CD14-positive monocyte (primary cell): ENCODE measurements around the gene ACTL8. TPM values are rescaled to one million over a fixed set of nuclear protein-coding genes. Genes with fewer than 3 reads are reported as not detected.

Experiments used
- DNase-seq, 3 donors: peaks; one replicate each; pipeline ENCODE4 v3.0.0-alpha.2; 2011 to 2022
- H2AFZ ChIP-seq: 2 replicates; pipeline ENCODE4 v1.6.0; 2012; ENCODE audit warnings: mild to moderate bottlenecking, low read depth, low read length, inconsistent platforms; ENCODE audit not compliant: insufficient read depth, poor library complexity, severe bottlenecking
- H3K27ac ChIP-seq, 2 donors: 1 replicate in 1 of 2; 2 replicates in 1 of 2; pipeline ENCODE4 v1.5.1; 2012 to 2013; ENCODE audit warnings: low read length in 2 of 2, control low read depth in 1 of 2, inconsistent platforms in 1 of 2, low read depth in 1 of 2, mild to moderate bottlenecking in 1 of 2
- H3K27me3 ChIP-seq, 2 donors: one replicate each; pipeline versions ENCODE4 v1.6.0 to v1.6.1; 2011 to 2013; ENCODE audit warnings: low read length in 2 of 2; ENCODE audit not compliant: control insufficient read depth in 2 of 2, insufficient read depth in 2 of 2
- H3K36me3 ChIP-seq, 2 donors: replicated peaks in 1 of 2; 1 replicate in 1 of 2; 2 replicates in 1 of 2; pipeline versions ENCODE4 v1.5.1 to v1.6.1; 2012 to 2013; ENCODE audit warnings: low read length in 2 of 2, control low read depth in 1 of 2, inconsistent platforms in 1 of 2, mild to moderate bottlenecking in 1 of 2; ENCODE audit not compliant: insufficient read depth in 2 of 2, control insufficient read depth in 1 of 2
- H3K4me1 ChIP-seq, 2 donors: 1 replicate in 1 of 2; 2 replicates in 1 of 2; pipeline versions ENCODE4 v1.5.1 to v1.6.1; 2012 to 2013; ENCODE audit warnings: low read length in 2 of 2, control low read depth in 1 of 2, inconsistent platforms in 1 of 2, mild to moderate bottlenecking in 1 of 2, moderate library complexity in 1 of 2; ENCODE audit not compliant: insufficient read depth in 2 of 2, control insufficient read depth in 1 of 2
- H3K4me2 ChIP-seq: replicated peaks from 2 replicates; pipeline ENCODE3; 2012; ENCODE audit warnings: low read length, moderate library complexity, mild to moderate bottlenecking; ENCODE audit not compliant: poor library complexity, severe bottlenecking; ENCODE audit errors: extremely low read depth
- H3K4me3 ChIP-seq, 3 experiments: fragments of 200-600 bp in 1 of 3; sonication (generic) in 1 of 3; replicated peaks in 1 of 3; 1 replicate in 2 of 3; 2 replicates in 1 of 3; pipeline ENCODE4 v1.5.1; 2011 to 2013; ENCODE audit warnings: low read length in 3 of 3, mild to moderate bottlenecking in 3 of 3, control low read depth in 2 of 3, low read depth in 2 of 3, inconsistent platforms in 1 of 3, moderate library complexity in 1 of 3
- H3K79me2 ChIP-seq: 2 replicates; pipeline ENCODE4 v1.6.0; 2012; ENCODE audit warnings: mild to moderate bottlenecking, control low read depth, inconsistent platforms, low read length, moderate library complexity; ENCODE audit not compliant: insufficient read depth
- H3K9ac ChIP-seq: 2 replicates; pipeline ENCODE4 v1.6.0; 2017; ENCODE audit warnings: low read length, mild to moderate bottlenecking; ENCODE audit not compliant: insufficient read depth, poor library complexity, severe bottlenecking
- H3K9me3 ChIP-seq, 2 donors: replicated peaks in 1 of 2; 1 replicate in 1 of 2; 2 replicates in 1 of 2; pipeline versions ENCODE4 v1.5.1 to v1.6.1; 2012 to 2013; ENCODE audit warnings: low read length in 2 of 2, control low read depth in 1 of 2; ENCODE audit not compliant: control insufficient read depth in 1 of 2, insufficient read depth in 1 of 2
- H4K20me1 ChIP-seq: 2 replicates; pipeline ENCODE4 v1.6.0; 2012; ENCODE audit warnings: mild to moderate bottlenecking, low read length, control low read depth, moderate library complexity; ENCODE audit not compliant: insufficient read depth
- H3K27ac Mint-ChIP-seq, 7 donors: one replicate each; pipeline ENCODE4 v1.8.0; 2020; ENCODE audit warnings: mild to moderate bottlenecking in 7 of 7, mixed read lengths in 7 of 7, moderate library complexity in 6 of 7, inconsistent platforms in 2 of 7
- H3K27me3 Mint-ChIP-seq, 3 donors: one replicate each; pipeline ENCODE4 v1.8.0; 2021 to 2022; ENCODE audit warnings: low read depth in 3 of 3, mild to moderate bottlenecking in 3 of 3, mixed read lengths in 3 of 3, moderate library complexity in 3 of 3, inconsistent platforms in 1 of 3
- H3K36me3 Mint-ChIP-seq, 2 donors: one replicate each; pipeline ENCODE4 v1.8.0; 2020; ENCODE audit warnings: mixed read lengths in 2 of 2, inconsistent platforms in 1 of 2, mild to moderate bottlenecking in 1 of 2
- H3K4me1 Mint-ChIP-seq: one replicate; pipeline ENCODE4 v1.8.0; 2020; ENCODE audit warnings: mild to moderate bottlenecking, mixed read lengths
- H3K4me3 Mint-ChIP-seq, 2 donors: one replicate each; pipeline ENCODE4 v1.8.0; 2020; ENCODE audit warnings: mild to moderate bottlenecking in 2 of 2, mixed read lengths in 2 of 2, moderate library complexity in 1 of 2
- H3K9me3 Mint-ChIP-seq, 7 donors: one replicate each; pipeline ENCODE4 v1.8.0; 2020 to 2022; ENCODE audit warnings: mixed read lengths in 7 of 7, mild to moderate bottlenecking in 6 of 7, moderate library complexity in 6 of 7, inconsistent platforms in 2 of 7
- CTCF ChIP-seq: fragments of 200-600 bp; IDR thresholded peaks from one replicate; pipeline ENCODE4 v1.8.0; 2022; ENCODE audit warnings: antibody characterized with exemption, mild to moderate bottlenecking
- WGBS: methylation state at CpG from one replicate; pipeline ENCODE4 v1.1.5; 2013; ENCODE audit warnings: missing lambda C conversion rate; ENCODE audit not compliant: insufficient coverage; 5-methylcytosine and 5-hydroxymethylcytosine counted together
- intact Hi-C, 2 donors: fragments of 100-400 bp; cut with micrococcal nuclease; formaldehyde crosslinking; loops; one replicate each; pipeline versions ENCODE4 v1.15.0 to v1.15.1; 2023
- polyA plus RNA-seq, 3 donors: library from polyadenylated mRNA; depleted of rRNA in 1 of 3; unstranded in 2 of 3; stranded (reverse) in 1 of 3; fragments of 300-500 nt in 2 of 3; fragments of >200 nt in 1 of 3; fragmentation: Illumina TruSeq in 2 of 3; gene quantifications; 1 replicate in 2 of 3; 2 replicates in 1 of 3; pipeline ENCODE4 v1.2.3, GENCODE V29; 2012 to 2021

ACTL8 gene
- polyA plus RNA-seq, 3 donors, result not detected

GRCh38 chr1:17857109-17857499 lies 102.0 kb downstream of the ACTL8 start:
- no peaks in the 10 kb centered on the region for H3K36me3 ChIP-seq
- H3K4me2 ChIP-seq, result no peak overlapping the region
- no peaks in the 10 kb centered on the region for H3K9me3 ChIP-seq
- H3K9ac ChIP-seq, result no peak overlapping the region
- Mint-ChIP-seq H3K36me3 (no peaks in the 10 kb centered on the region), H3K27me3 (peaks cover 4 to 6% (median 4%) of the 10 kb centered on the region in 3 donors), H3K4me3 (no peak overlapping the region), H3K4me1 (no peaks in the 10 kb centered on the region), H3K9me3 (no peaks in the 10 kb centered on the region), H3K27ac (no peak overlapping the region)
- no peak overlapping the region for H2AFZ ChIP-seq
- no peaks in the 10 kb centered on the region for H3K4me1 ChIP-seq
- H4K20me1 ChIP-seq, result no peaks in the 10 kb centered on the region
- H3K4me3 ChIP-seq, result no peak overlapping the region
- 100% methylated on average over 1 of the region's 4 CpGs for WGBS
- H3K27me3 ChIP-seq, result no peaks in the 10 kb centered on the region
- no peaks in the 10 kb centered on the region for H3K79me2 ChIP-seq
- DNase-seq, result no peak
- TF ChIP-seq CTCF, result no peak
- H3K27ac ChIP-seq, result no peak overlapping the region
- intact Hi-C loops, result no loop called here

GRCh38 chr1:17857996-17858395 lies 102.9 kb downstream of the ACTL8 start:
- no peaks in the 10 kb centered on the region for H3K27me3 ChIP-seq
- no peak overlapping the region for H3K4me2 ChIP-seq
- no peak overlapping the region for H3K9ac ChIP-seq
- Mint-ChIP-seq H3K4me3 (no peak overlapping the region), H3K4me1 (no peaks in the 10 kb centered on the region), H3K27me3 (peaks cover 4 to 6% (median 6%) of the 10 kb centered on the region in 3 donors), H3K9me3 (no peaks in the 10 kb centered on the region), H3K36me3 (no peaks in the 10 kb centered on the region), H3K27ac (no peak overlapping the region)
- intact Hi-C loops, result no loop called here
- H3K27ac ChIP-seq, result no peak overlapping the region
- no peak for DNase-seq
- H3K4me1 ChIP-seq, result no peaks in the 10 kb centered on the region
- H4K20me1 ChIP-seq, result no peaks in the 10 kb centered on the region
- H3K9me3 ChIP-seq, result no peaks in the 10 kb centered on the region
- 86% methylated on average over 5 of the region's 5 CpGs for WGBS
- H3K36me3 ChIP-seq, result no peaks in the 10 kb centered on the region
- TF ChIP-seq CTCF, result no peak
- H3K4me3 ChIP-seq, result no peak overlapping the region
- no peak overlapping the region for H2AFZ ChIP-seq
- no peaks in the 10 kb centered on the region for H3K79me2 ChIP-seq
